ENCODE data around the gene PPCS. TPM values are rescaled to one million over a fixed set of nuclear protein-coding genes. Genes with fewer than 3 reads are reported as not detected.
"Not testable (repeated sequence)": the region's sequence is repeated elsewhere in the genome, so short reads cannot be mapped to it uniquely, and the experiment has no call there.

PPCS gene
- total RNA-seq, 2 donors from 2014 or later, result 42.9 to 45.3 TPM

DNA sequence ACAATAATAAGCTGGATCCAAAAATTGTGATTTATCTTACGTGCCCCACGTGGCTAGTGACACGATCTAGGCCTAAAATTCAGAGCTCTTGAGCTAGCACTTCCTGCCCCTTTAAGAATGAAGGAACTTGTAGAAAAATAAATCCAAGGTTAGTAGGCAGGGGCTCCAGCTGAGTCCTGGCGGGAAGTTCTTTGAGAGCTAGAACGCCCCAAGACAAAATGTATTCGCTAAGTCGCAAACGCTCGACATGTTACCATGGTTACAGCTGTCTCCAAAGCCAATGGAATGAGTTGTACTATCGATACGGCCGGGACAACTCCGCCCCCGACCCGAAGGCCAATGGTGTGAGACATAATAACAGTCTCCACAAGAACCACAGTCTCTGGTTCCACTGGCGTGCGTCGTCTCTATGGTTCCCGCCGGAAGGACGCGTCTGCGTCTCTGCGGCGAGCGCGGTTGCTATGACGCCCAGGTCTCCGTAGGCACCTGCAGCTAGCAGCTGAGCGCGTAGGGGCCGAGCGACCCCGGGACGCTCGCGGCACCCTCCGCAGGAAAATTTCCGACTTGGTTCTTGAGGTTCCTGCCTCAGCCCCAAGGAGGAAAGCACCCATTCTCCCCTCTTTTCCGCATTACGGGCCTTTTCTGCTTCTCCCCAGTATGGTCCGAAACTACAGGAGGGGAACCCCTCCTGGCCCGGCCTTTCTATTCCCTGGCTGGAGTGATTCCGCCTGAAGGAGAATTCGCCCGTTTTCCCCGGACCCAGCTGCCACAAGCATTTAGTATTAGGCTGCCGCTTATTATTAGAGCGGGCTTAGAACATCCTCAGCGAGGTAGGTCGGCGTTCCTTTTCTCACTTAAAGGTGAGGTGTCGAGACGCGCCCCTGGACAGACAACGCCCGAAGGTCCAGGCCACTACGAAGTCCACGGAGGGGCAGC, 6.8 kb downstream of the PPCS start, which contains the start of gene CCDC30:
CCDC30 (plus strand) TSS at position 459 of the 936 bp plus-strand sequence. CDS start 17,266 bp downstream, outside the sequence.
- no peaks in the 10 kb centered on the region for H3K9me3 ChIP-seq (ENCODE audit: control insufficient read depth, low read length, poor library complexity, severe bottlenecking)
- peak; percentile 95 for ATAC-seq
- DNase-seq, result peak; percentile 89 to 95 (median 90)
- H3K27ac Mint-ChIP-seq, result peak within 1 kb of the TSS; percentile 96
- H3K4me3 Mint-ChIP-seq, result peak within 1 kb of the TSS; percentile 86
- peaks cover 11% of the 10 kb centered on the region for H3K36me3 Mint-ChIP-seq (ENCODE audit: low read depth)
- peaks cover 22% of the 10 kb centered on the region for H3K4me1 Mint-ChIP-seq
- peaks cover 5% of the 10 kb centered on the region for H3K27me3 Mint-ChIP-seq

DNA sequence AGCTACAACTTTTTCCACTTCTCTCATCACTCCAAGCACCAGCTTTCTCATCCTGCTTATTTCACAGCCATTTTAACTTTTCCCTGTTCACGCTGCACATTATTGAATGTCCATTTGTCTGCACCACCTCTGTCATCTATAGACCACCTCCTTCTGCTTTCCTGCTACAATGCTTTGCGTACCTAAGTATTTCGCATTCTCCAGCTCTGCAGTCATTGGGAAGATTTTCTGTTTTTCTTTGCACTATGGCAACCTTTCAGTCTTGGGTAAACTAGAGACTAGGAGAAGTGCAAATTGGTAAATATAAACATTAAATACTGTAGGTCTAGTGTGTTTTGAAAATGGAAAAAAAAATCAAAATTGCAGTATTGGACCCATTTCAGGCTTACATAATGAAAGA, 7.6 kb downstream of the PPCS start:
- no peak for ATAC-seq
- peaks cover 11% of the 10 kb centered on the region for H3K36me3 Mint-ChIP-seq (ENCODE audit: low read depth)
- H3K27me3 Mint-ChIP-seq, result peaks cover 5% of the 10 kb centered on the region
- peak overlapping the region; percentile 96 for H3K27ac Mint-ChIP-seq
- peaks cover 20% of the 10 kb centered on the region for H3K4me1 Mint-ChIP-seq
- H3K4me3 Mint-ChIP-seq, result peak overlapping the region; percentile 86
- H3K9me3 ChIP-seq (ENCODE audit: control insufficient read depth, low read length, poor library complexity, severe bottlenecking), result no peaks in the 10 kb centered on the region
- DNase-seq, result no peak

DNA sequence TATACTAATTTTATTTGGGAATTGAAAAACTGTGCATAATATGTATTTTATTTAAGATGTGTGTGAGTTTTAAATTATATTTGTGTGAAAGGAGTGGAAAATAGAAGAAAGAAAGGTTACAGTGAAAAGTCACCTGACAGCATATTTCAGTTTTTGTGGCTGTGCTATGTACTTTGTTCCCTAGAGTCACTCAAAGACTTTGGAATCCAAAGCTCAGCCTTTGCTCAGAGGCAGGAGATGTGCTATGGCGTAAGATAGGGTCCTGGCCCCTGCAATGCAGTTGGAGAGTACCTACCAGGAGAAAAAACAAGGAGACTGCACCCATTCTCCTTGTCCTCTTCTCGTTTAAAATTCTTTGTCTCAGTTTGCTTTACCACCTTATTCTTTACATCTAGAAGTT, 9.7 kb downstream of the PPCS start:
- Mint-ChIP-seq H3K27ac (no peak overlapping the region), H3K27me3 (peaks cover 5% of the 10 kb centered on the region), H3K36me3 (ENCODE audit: low read depth) (peaks cover 6% of the 10 kb centered on the region), H3K4me3 (no peak overlapping the region), H3K4me1 (peaks cover 16% of the 10 kb centered on the region)
- DNase-seq (no peak), ATAC-seq (no peak)
- H3K9me3 ChIP-seq (ENCODE audit: control insufficient read depth, low read length, poor library complexity, severe bottlenecking), result no peaks in the 10 kb centered on the region

DNA sequence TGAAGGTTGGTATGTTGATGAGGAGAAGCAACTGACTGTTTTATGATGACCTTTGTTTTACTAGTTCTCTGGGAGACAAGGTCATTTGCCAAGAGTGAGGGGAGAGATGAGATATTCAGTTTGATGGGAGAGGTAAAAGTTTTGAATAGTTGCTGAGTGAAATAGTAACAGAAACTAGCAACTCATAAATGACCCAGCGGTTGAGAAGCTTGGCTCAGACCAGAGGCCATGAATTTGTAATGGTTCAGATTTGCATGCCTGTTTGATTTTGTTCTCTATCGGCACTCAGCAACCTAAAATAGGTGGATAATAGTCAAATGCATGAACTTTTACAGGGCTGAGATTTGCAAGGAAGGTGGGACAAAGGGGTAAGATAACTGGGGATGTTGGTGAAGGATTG, 13.4 kb downstream of the PPCS start:
- H3K27me3 Mint-ChIP-seq, result peaks cover 5% of the 10 kb centered on the region
- peaks cover 6% of the 10 kb centered on the region for H3K36me3 Mint-ChIP-seq (ENCODE audit: low read depth)
- no peak overlapping the region for H3K27ac Mint-ChIP-seq
- ATAC-seq (no peak), DNase-seq (no peak)
- peaks cover 3% of the 10 kb centered on the region for H3K4me1 Mint-ChIP-seq
- H3K9me3 ChIP-seq (ENCODE audit: control insufficient read depth, low read length, poor library complexity, severe bottlenecking), result no peaks in the 10 kb centered on the region
- no peak overlapping the region for H3K4me3 Mint-ChIP-seq

DNA sequence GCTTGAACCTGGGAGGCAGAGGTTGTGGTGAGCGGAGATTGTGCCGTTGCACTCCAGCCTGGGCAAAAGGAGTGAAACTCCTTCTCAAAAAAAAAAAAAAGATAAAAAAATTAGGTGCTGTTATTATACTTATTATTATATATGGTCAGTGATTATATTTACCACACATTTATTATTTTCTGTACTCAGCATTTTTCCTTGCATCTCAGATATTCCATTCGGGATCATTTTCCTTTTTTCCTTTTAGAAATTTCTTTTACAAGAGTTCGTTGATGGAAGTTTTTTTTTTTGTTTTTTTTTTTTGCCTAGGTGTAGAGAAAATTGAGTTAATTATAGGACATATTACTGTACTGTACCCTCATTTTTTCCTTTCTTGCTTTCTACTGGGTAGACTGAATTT, 20.3 kb downstream of the PPCS start:
- DNase-seq (no peak), ATAC-seq (no peak)
- no peaks in the 10 kb centered on the region for H3K9me3 ChIP-seq (ENCODE audit: control insufficient read depth, low read length, poor library complexity, severe bottlenecking)
- H3K27me3 Mint-ChIP-seq, result no peaks in the 10 kb centered on the region
- H3K27ac Mint-ChIP-seq, result no peak overlapping the region
- H3K36me3 Mint-ChIP-seq (ENCODE audit: low read depth), result no peaks in the 10 kb centered on the region
- no peak overlapping the region for H3K4me3 Mint-ChIP-seq
- no peaks in the 10 kb centered on the region for H3K4me1 Mint-ChIP-seq

DNA sequence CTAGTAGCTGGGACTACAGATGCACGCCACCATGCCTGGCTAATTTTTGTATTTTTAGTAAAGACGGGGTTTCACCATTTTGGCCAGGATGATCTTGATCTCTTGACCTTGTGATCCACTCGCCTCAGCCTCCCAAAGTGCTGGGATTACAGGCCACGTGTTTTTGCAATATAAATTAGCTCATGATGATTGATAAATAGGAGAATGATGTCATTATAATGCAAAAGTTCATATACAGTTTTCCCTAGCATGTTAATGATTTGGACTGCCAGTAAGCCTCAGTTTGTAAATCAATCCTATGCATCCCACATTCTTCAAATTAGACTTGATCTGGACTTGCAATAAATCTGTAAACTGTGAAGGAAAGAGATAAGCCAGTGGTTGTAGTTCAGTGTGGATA, 21.0 kb downstream of the PPCS start:
- ATAC-seq; H3K4me1 Mint-ChIP-seq; H3K9me3 ChIP-seq (ENCODE audit: control insufficient read depth, low read length, poor library complexity, severe bottlenecking); H3K36me3 Mint-ChIP-seq (ENCODE audit: low read depth); H3K27me3 Mint-ChIP-seq; H3K4me3 Mint-ChIP-seq; H3K27ac Mint-ChIP-seq; DNase-seq: not testable (repeated sequence)

DNA sequence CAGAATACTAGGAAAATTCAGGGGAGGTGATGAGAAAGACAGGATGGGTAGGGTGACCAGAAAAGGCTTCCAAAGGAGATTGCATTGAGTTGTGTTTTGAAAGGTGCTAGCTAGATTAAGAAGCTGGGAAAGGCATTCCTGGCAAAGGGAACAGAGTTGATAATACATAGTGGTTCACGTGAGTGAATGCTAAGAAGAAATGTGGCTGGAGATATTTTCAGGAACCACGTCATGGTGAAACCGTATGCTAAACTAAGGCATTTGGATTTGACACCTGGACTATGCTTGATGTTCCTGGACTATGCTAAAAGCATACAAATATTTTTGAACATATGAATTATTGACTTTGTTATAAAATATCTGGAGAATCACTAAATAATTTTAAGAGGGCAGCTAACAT, 21.4 kb downstream of the PPCS start:
- Mint-ChIP-seq H3K27me3 (no peaks in the 10 kb centered on the region), H3K4me3 (no peak overlapping the region), H3K36me3 (ENCODE audit: low read depth) (peaks cover 2% of the 10 kb centered on the region), H3K27ac (no peak overlapping the region), H3K4me1 (no peaks in the 10 kb centered on the region)
- ATAC-seq, result no peak
- H3K9me3 ChIP-seq (ENCODE audit: control insufficient read depth, low read length, poor library complexity, severe bottlenecking), result no peaks in the 10 kb centered on the region
- no peak for DNase-seq

DNA sequence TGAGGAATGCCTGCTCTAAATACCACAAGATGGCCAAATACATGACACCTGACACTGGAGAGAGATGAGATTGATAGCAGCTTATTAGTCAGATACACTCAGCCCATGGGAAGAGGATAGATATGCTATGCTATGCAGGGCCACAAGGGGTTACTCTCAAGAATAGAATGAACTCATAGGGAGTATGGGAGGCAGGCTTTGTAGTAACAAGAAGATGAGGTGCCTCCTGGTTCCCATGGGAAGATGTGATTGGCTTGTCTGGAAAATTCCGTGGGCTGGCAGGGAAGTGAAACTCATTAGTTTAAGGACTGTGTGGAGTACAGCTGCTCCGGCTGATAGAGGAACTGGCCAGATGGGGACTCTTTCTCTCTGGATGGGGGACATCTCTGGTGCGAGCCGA, 23.3 kb downstream of the PPCS start:
- Mint-ChIP-seq H3K4me1 (no peaks in the 10 kb centered on the region), H3K36me3 (ENCODE audit: low read depth) (peaks cover 4% of the 10 kb centered on the region), H3K4me3 (no peak overlapping the region), H3K27ac (no peak overlapping the region), H3K27me3 (no peaks in the 10 kb centered on the region)
- DNase-seq, result no peak
- no peaks in the 10 kb centered on the region for H3K9me3 ChIP-seq (ENCODE audit: control insufficient read depth, low read length, poor library complexity, severe bottlenecking)
- ATAC-seq, result no peak

DNA sequence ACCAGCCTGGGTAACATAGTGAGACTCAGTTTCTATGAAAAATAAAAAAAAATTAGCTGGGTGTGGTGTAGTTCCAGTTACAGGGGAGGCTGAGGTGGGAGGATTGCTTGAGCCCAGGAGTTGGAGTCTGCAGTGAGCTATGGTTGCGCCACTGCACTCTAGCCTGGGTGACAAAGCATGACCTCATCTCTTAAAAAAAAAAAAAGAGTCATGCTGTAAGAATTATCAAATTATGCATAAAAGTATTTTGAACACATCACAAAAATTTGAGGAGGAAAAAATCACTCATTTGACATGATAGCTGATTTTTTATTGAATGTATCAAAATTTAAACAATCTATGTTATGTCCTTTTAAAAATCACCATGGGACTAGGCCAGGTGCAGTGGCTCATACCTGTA, 24.6 kb downstream of the PPCS start:
- Mint-ChIP-seq H3K4me1 (no peaks in the 10 kb centered on the region), H3K4me3 (no peak overlapping the region), H3K27me3 (no peaks in the 10 kb centered on the region), H3K36me3 (ENCODE audit: low read depth) (peaks cover 6% of the 10 kb centered on the region), H3K27ac (no peak overlapping the region)
- ATAC-seq (no peak), DNase-seq (no peak)
- H3K9me3 ChIP-seq (ENCODE audit: control insufficient read depth, low read length, poor library complexity, severe bottlenecking), result no peaks in the 10 kb centered on the region

DNA sequence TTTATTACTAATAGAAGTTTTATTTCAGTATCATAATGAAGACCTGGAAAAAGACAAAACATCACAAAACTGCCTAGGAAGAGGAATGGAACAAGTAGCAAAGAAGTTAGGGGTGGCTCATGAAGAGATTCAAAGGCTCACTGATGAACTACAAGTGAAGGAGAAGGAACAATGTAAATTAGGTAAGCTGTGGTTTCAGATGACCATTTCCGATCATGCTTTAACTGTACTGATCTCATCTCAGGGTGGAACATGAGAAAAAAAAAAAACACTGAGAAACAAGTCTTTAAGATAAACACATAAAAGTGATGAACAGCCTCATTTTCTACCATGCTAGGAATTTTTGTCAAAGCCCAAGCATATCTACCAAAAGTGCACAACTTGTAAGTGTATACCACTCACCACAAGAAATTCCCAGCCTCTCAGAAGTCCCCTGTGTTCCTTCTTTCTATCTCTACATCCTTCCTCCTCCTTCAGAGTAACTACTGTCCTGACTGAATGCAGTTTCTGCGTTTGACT, 26.4 kb downstream of the PPCS start:
- peaks cover 6% of the 10 kb centered on the region for H3K36me3 Mint-ChIP-seq (ENCODE audit: low read depth)
- H3K4me1 Mint-ChIP-seq, result no peaks in the 10 kb centered on the region
- DNase-seq (no peak), ATAC-seq (no peak)
- H3K9me3 ChIP-seq (ENCODE audit: control insufficient read depth, low read length, poor library complexity, severe bottlenecking), result no peaks in the 10 kb centered on the region
- no peak overlapping the region for H3K4me3 Mint-ChIP-seq
- H3K27ac Mint-ChIP-seq, result no peak overlapping the region
- H3K27me3 Mint-ChIP-seq, result no peaks in the 10 kb centered on the region

DNA sequence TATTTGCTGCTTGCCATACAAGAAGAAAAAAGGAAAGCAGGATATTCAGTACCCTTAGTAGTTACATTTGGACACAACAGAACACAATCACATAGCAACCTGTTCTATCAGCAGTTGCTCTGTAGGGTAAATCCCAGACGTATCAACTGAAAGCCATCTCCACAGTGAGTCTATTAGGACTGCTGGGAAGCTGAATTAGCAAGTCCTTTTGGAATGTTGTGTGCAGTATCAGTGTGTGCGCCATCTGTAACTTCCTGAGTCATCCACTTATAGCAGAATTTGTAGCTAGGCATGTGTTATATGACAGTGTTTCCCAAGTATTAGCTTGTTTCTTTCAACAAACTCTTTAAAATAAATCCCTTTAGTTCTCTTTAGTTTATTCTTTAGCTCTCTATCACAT, 28.0 kb downstream of the PPCS start:
- H3K4me1 Mint-ChIP-seq, result no peaks in the 10 kb centered on the region
- H3K36me3 Mint-ChIP-seq (ENCODE audit: low read depth), result peaks cover 9% of the 10 kb centered on the region
- DNase-seq, result no peak

DNA sequence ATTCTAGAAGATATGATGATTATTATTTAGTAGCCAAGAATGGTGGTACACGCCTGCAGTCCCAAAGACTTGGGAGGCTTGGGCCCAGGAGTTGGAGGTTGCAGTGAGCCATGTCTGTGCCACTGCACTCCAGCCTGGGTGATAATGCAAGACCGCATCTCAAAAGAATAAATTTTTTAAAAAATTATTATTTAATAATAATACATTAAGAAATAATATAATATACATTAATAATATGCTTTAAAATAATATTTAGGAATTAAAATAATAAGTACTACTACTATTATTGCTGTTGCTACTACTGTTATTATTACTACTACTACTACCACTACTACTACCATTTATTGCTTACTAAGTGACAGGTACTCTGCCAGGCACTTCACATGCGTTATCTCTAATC, 33.9 kb downstream of the PPCS start:
- Mint-ChIP-seq H3K4me3 (no peak overlapping the region), H3K27ac (no peak overlapping the region), H3K36me3 (ENCODE audit: low read depth) (peaks cover 5% of the 10 kb centered on the region), H3K27me3 (no peaks in the 10 kb centered on the region), H3K4me1 (no peaks in the 10 kb centered on the region)
- no peak for DNase-seq
- no peaks in the 10 kb centered on the region for H3K9me3 ChIP-seq (ENCODE audit: control insufficient read depth, low read length, poor library complexity, severe bottlenecking)
- no peak for ATAC-seq

More for the DNA sequence above, 28.0 kb downstream of the PPCS start:
- no peaks in the 10 kb centered on the region for H3K27me3 Mint-ChIP-seq
- H3K27ac Mint-ChIP-seq, result no peak overlapping the region
- no peaks in the 10 kb centered on the region for H3K9me3 ChIP-seq (ENCODE audit: control insufficient read depth, low read length, poor library complexity, severe bottlenecking)
- no peak overlapping the region for H3K4me3 Mint-ChIP-seq
- no peak for ATAC-seq

DNA sequence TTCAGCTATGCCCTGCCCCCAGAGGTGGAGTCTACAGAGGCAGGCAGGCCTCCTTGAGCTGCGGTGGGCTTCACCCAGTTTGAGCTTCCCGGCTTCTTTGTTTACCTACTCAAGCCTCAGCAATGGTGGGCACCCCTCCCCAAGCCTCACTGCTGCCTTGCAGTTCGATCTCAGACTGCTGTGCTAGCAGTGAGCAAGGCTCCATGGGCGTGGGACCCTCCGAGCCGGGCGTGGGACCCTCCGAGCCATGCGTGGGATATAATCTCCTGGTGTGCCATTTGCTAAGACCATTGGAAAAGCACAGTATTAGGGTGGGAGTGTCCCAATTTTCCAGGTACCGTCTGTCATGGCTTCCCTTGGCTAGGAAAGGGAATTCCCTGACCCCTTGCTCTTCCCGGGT, 45.7 kb downstream of the PPCS start:
- H3K9me3 ChIP-seq (ENCODE audit: control insufficient read depth, low read length, poor library complexity, severe bottlenecking); H3K36me3 Mint-ChIP-seq (ENCODE audit: low read depth); H3K4me1 Mint-ChIP-seq; H3K27me3 Mint-ChIP-seq; H3K27ac Mint-ChIP-seq; ATAC-seq; H3K4me3 Mint-ChIP-seq; DNase-seq: not testable (repeated sequence)
